ENCODE data around the gene PTPN23.

Gene PTPN23

GRCh38 chr3:47370887-47371697, 9.7 kb upstream of the PTPN23 start:
- peak; percentile 28 for DNase-seq

GRCh38 chr3:47374587-47374986, 6.2 kb upstream of the PTPN23 start:
- DNase-seq, result no peak

GRCh38 chr3:47376393-47376792, 4.4 kb upstream of the PTPN23 start:
- no peak for DNase-seq

- DNase-seq, result no peak
Observed at GRCh38 chr3:47377186-47377585, 3.6 kb upstream of the PTPN23 start.

- DNase-seq, result no peak
Observed at GRCh38 chr3:47378869-47379268, 2.0 kb upstream of the PTPN23 start.

- no peak for DNase-seq
Observed at GRCh38 chr3:47379411-47379899, 1.4 kb upstream of the PTPN23 start.

- DNase-seq, result no peak
Observed at GRCh38 chr3:47380026-47380600, 708 bp upstream of the PTPN23 start.

- peak; percentile 50 for DNase-seq
Observed at GRCh38 chr3:47381317-47382157, 716 bp downstream of the PTPN23 start.

- DNase-seq, result no peak
Observed at GRCh38 chr3:47384425-47384824, 3.6 kb downstream of the PTPN23 start.

GRCh38 chr3:47385007-47385406, 4.2 kb downstream of the PTPN23 start:
- no peak for DNase-seq

GRCh38 chr3:47385796-47386195, 5.0 kb downstream of the PTPN23 start:
- no peak for DNase-seq

- no peak for DNase-seq
Observed at GRCh38 chr3:47392933-47393332, 12.1 kb downstream of the PTPN23 start.

- no peak for DNase-seq
Observed at GRCh38 chr3:47394140-47394870, 13.5 kb downstream of the PTPN23 start.

GRCh38 chr3:47394881-47395280, 14.1 kb downstream of the PTPN23 start:
- DNase-seq, result no peak

GRCh38 chr3:47398228-47398627, 17.4 kb downstream of the PTPN23 start:
- DNase-seq, result no peak

- no peak for DNase-seq
Observed at GRCh38 chr3:47399016-47399415, 18.2 kb downstream of the PTPN23 start.

- no peak for DNase-seq
Observed at GRCh38 chr3:47399531-47400270, 18.9 kb downstream of the PTPN23 start.

GRCh38 chr3:47404431-47404876, 23.6 kb downstream of the PTPN23 start:
- no peak for DNase-seq

GRCh38 chr3:47404955-47405790, 24.4 kb downstream of the PTPN23 start:
- no peak for DNase-seq

- no peak for DNase-seq
Observed at GRCh38 chr3:47405820-47406761, 25.3 kb downstream of the PTPN23 start.

All from T-helper 9 cell (primary cell).